ENCODE results near the gene TRPC6.
"Not testable (repeated sequence)": the region's sequence is repeated elsewhere in the genome, so short reads cannot be mapped to it uniquely, and the experiment has no call there.

- TF ChIP-seq CTCF (IDR thresholded peaks at IDR 0.05; ENCODE audit: low read depth, low read length, poor library complexity, severe bottlenecking); EZH2phosphoT487 (IDR thresholded peaks at IDR 0.05; ENCODE audit: borderline replicate concordance, low read length): not testable (repeated sequence)
These were observed 119.4 kb downstream of the TRPC6 start for GRCh38 chr11:101464388-101464787.
